T-helper 1 cell treated with Interleukin-12 subunit alpha and Interleukin-12 subunit beta and Interleukin-4 antibody, amounts not matched to agents 30 μg/mL and 1 μg/mL, for 36 hours (primary cell): ENCODE data around the gene ALOX15B.

Experiments
- H3K27ac Mint-ChIP-seq: one replicate; pipeline ENCODE4 v1.8.0; 2021; ENCODE audit warnings: mild to moderate bottlenecking, mixed read lengths
- H3K27me3 Mint-ChIP-seq: one replicate; pipeline ENCODE4 v1.8.0; 2021; ENCODE audit warnings: low read depth, mixed read lengths
- H3K36me3 Mint-ChIP-seq: one replicate; pipeline ENCODE4 v1.8.0; 2021; ENCODE audit warnings: low read depth, mixed read lengths
- H3K4me1 Mint-ChIP-seq: one replicate; pipeline ENCODE4 v1.8.0; 2021; ENCODE audit warnings: low read depth, mixed read lengths
- H3K4me3 Mint-ChIP-seq: one replicate; pipeline ENCODE4 v1.8.0; 2021; ENCODE audit warnings: mild to moderate bottlenecking, moderate library complexity, mixed read lengths
- H3K9me3 Mint-ChIP-seq: one replicate; pipeline ENCODE4 v1.8.0; 2021; ENCODE audit warnings: mixed read lengths

Gene ALOX15B

GRCh38 chr17:8044819-8045810, 6.3 kb downstream of the ALOX15B start:
- Mint-ChIP-seq H3K27me3 (peaks cover 16% of the 10 kb centered on the region), H3K4me1 (no peaks in the 10 kb centered on the region), H3K36me3 (no peaks in the 10 kb centered on the region), H3K4me3 (no peak overlapping the region), H3K9me3 (no peaks in the 10 kb centered on the region), H3K27ac (no peak overlapping the region)

DNA sequence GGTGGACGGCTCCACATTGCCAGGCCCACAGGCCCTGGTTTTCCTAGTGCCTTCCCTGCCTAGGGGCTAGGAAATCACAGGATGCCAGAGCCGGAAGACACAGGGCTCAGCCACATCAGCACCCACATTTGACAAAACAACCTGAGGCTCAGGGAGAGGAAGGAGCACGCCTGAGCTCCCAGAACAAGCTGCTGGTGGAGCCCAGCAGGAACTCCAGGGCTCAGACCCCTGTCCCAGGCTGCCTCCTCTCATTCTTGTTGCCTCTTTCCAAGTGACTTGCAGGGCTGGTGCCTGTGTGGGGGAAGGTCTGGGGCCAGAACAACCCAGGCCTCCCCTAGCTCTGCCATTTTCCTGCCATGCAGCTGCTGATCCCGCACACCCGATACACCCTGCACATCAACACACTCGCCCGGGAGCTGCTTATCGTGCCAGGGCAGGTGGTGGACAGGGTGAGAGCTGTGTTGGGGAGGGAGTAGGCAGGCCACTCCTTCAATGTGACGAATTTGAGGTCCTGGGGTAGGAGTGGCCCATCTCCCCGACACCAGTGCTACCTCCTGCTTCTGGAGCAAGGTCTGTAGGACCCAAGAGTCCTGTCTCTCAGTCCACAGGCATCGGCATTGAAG, 7.6 kb downstream of the ALOX15B start:
- H3K27me3 Mint-ChIP-seq = peaks cover 3% of the 10 kb centered on the region
- H3K4me1 Mint-ChIP-seq = no peaks in the 10 kb centered on the region
- no peaks in the 10 kb centered on the region for H3K9me3 Mint-ChIP-seq
- no peak overlapping the region for H3K27ac Mint-ChIP-seq
- H3K36me3 Mint-ChIP-seq = no peaks in the 10 kb centered on the region
- no peak overlapping the region for H3K4me3 Mint-ChIP-seq

- Mint-ChIP-seq H3K36me3 (no peaks in the 10 kb centered on the region), H3K4me1 (no peaks in the 10 kb centered on the region), H3K27me3 (no peaks in the 10 kb centered on the region), H3K4me3 (no peak overlapping the region), H3K9me3 (no peaks in the 10 kb centered on the region), H3K27ac (no peak overlapping the region)
These were observed 8.3 kb downstream of the ALOX15B start for GRCh38 chr17:8046929-8047768.

- H3K9me3 Mint-ChIP-seq = no peaks in the 10 kb centered on the region
- H3K4me3 Mint-ChIP-seq = no peak overlapping the region
- H3K27ac Mint-ChIP-seq = no peak overlapping the region
- no peaks in the 10 kb centered on the region for H3K36me3 Mint-ChIP-seq
- no peaks in the 10 kb centered on the region for H3K4me1 Mint-ChIP-seq
- H3K27me3 Mint-ChIP-seq = no peaks in the 10 kb centered on the region
These were observed 8.9 kb downstream of the ALOX15B start for GRCh38 chr17:8047769-8048110.

DNA sequence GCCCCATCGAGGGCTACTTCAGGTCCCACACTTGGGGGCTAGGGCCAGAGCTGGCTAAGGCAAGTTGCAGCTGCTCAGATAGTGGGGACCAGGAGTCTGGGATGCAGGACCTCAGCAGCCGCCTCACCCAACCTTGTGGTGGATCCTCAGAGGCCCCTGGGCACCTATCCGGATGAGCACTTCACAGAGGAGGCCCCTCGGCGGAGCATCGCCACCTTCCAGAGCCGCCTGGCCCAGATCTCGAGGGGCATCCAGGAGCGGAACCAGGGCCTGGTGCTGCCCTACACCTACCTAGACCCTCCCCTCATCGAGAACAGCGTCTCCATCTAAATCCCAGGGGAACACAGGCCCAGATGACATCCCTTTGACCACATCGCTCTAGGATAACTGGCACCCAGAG, 9.4 kb downstream of the ALOX15B start:
- H3K27me3 Mint-ChIP-seq = no peaks in the 10 kb centered on the region
- no peak overlapping the region for H3K27ac Mint-ChIP-seq
- no peaks in the 10 kb centered on the region for H3K36me3 Mint-ChIP-seq
- no peaks in the 10 kb centered on the region for H3K9me3 Mint-ChIP-seq
- H3K4me1 Mint-ChIP-seq = no peaks in the 10 kb centered on the region
- no peak overlapping the region for H3K4me3 Mint-ChIP-seq

DNA sequence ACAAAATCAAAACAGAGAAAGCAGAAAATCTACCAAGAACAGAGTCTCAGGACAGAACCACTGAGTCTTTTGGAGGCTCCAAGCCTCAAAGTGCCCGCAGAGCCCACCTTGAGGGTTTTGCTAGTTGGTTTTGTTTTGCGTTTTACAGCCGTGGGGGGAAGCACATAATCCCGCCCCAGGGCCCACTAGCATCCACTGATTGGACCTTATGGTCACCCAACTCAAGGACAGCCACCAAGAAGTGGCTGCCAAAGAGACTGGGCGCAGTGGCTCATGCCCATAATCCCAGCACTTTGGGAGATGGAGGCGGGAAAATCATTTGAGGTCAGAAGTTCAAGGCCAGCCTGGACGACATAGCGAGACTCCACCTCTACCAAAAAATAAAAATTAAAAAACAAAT, 9.9 kb downstream of the ALOX15B start:
- Mint-ChIP-seq H3K36me3 (no peaks in the 10 kb centered on the region), H3K27me3 (no peaks in the 10 kb centered on the region), H3K4me3 (no peak overlapping the region), H3K4me1 (no peaks in the 10 kb centered on the region), H3K9me3 (no peaks in the 10 kb centered on the region), H3K27ac (no peak overlapping the region)

DNA sequence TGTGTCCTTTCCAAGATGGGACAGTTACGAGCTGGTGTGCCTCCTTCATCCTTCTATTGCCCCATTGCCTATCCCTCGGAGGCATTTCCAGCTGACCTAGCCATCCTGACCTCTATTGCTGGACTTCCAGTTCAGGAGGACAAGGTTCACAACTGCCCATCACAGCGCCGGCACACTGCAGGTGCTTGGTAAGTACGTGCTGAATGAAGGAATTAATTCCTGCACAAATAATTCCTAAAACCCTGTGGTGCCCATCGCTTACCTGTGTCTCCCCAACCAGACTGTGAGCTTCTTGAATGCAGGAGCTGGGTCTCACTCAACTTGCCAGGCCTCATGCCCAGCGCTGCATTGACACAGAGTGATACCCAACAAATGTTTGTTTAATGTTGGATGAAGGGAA, 13.0 kb downstream of the ALOX15B start:
- Mint-ChIP-seq H3K27ac (no peak overlapping the region), H3K36me3 (no peaks in the 10 kb centered on the region), H3K27me3 (peaks cover 7% of the 10 kb centered on the region), H3K4me3 (no peak overlapping the region), H3K4me1 (peaks cover 9% of the 10 kb centered on the region), H3K9me3 (no peaks in the 10 kb centered on the region)

DNA sequence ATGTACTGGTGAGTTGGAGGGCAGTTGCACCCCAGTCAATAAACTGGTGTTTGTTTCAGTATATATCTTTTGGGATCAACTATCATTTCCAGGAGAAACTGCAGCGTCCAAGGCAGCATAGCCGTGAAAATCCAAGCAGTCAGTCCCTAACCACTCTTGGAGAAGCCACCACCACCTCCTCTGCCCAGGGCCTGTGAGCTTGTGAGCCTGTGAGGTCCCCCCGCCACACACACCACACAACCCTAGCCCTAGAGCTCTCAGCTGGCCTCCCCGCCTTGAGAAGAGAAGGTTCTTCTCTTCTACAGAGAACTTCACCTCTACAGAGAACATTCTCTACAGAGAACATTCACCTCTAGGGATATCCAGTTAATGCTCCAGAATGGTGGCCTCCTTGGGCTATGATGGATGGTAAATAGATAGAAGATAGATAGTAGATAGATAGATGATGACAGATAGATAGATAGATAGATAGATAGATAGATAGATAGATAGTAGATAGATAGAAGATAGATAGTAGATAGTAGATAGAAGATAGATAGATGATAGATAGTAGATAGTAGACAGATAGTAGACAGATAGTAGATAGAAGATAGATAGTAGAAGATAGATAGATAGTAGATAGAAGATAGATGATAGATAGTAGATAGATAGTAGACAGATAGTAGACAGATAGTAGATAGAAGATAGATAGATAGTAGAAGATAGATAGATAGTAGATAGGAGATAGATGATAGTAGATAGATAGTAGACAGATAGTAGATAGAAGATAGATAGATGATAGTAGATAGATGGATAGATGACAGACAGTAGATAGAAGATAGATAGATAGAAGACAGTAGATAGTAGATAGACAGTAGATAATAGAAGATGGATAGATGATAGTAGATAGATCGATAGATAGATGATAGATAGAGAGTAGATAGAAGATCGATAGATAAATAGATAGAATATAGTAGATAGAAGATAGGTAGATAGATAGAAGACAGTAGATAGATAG, 13.7 kb downstream of the ALOX15B start:
- Mint-ChIP-seq H3K4me1 (peaks cover 11% of the 10 kb centered on the region), H3K9me3 (no peaks in the 10 kb centered on the region), H3K27ac (no peak overlapping the region), H3K4me3 (no peak overlapping the region), H3K27me3 (peaks cover 14% of the 10 kb centered on the region), H3K36me3 (no peaks in the 10 kb centered on the region)

GRCh38 chr17:8053600-8053999, 14.7 kb downstream of the ALOX15B start:
- H3K4me1 Mint-ChIP-seq = peaks cover 11% of the 10 kb centered on the region
- no peaks in the 10 kb centered on the region for H3K36me3 Mint-ChIP-seq
- H3K4me3 Mint-ChIP-seq = no peak overlapping the region
- H3K9me3 Mint-ChIP-seq = no peaks in the 10 kb centered on the region
- H3K27ac Mint-ChIP-seq = no peak overlapping the region
- peaks cover 18% of the 10 kb centered on the region for H3K27me3 Mint-ChIP-seq

GRCh38 chr17:8055851-8056231, 17.0 kb downstream of the ALOX15B start:
- no peak overlapping the region for H3K27ac Mint-ChIP-seq
- H3K4me3 Mint-ChIP-seq = no peak overlapping the region
- H3K9me3 Mint-ChIP-seq = no peaks in the 10 kb centered on the region
- H3K27me3 Mint-ChIP-seq = peaks cover 38% of the 10 kb centered on the region
- H3K36me3 Mint-ChIP-seq = no peaks in the 10 kb centered on the region
- peaks cover 18% of the 10 kb centered on the region for H3K4me1 Mint-ChIP-seq

- H3K4me3 Mint-ChIP-seq = no peak overlapping the region
- H3K27me3 Mint-ChIP-seq = peaks cover 44% of the 10 kb centered on the region
These were observed 17.5 kb downstream of the ALOX15B start for GRCh38 chr17:8056232-8056975.

GRCh38 chr17:8056976-8057625, 18.2 kb downstream of the ALOX15B start:
- Mint-ChIP-seq H3K27ac (no peak overlapping the region), H3K36me3 (no peaks in the 10 kb centered on the region), H3K4me3 (no peak overlapping the region)

More at GRCh38 chr17:8056232-8056975, 17.5 kb downstream of the ALOX15B start:
- no peak overlapping the region for H3K27ac Mint-ChIP-seq
- H3K4me1 Mint-ChIP-seq = peaks cover 18% of the 10 kb centered on the region
- no peaks in the 10 kb centered on the region for H3K36me3 Mint-ChIP-seq
- H3K9me3 Mint-ChIP-seq = no peaks in the 10 kb centered on the region

GRCh38 chr17:8057691-8058114, 18.8 kb downstream of the ALOX15B start:
- H3K4me1 Mint-ChIP-seq = peaks cover 19% of the 10 kb centered on the region
- no peaks in the 10 kb centered on the region for H3K36me3 Mint-ChIP-seq
- no peak overlapping the region for H3K27ac Mint-ChIP-seq
- no peak overlapping the region for H3K4me3 Mint-ChIP-seq
- no peaks in the 10 kb centered on the region for H3K9me3 Mint-ChIP-seq
- H3K27me3 Mint-ChIP-seq = peaks cover 56% of the 10 kb centered on the region

More at GRCh38 chr17:8056976-8057625, 18.2 kb downstream of the ALOX15B start:
- Mint-ChIP-seq H3K9me3 (no peaks in the 10 kb centered on the region), H3K27me3 (peaks cover 50% of the 10 kb centered on the region), H3K4me1 (peaks cover 18% of the 10 kb centered on the region)
